MM.1S (cell line): ENCODE data around the gene FADS1.

ENCODE experiments used
- DNase-seq: peaks from one replicate; pipeline ENCODE4 v3.0.0-alpha.2; 2015
- H2AFZ ChIP-seq: fragments of 300-600 bp; sonication (generic); 2 replicates; pipeline ENCODE4 v1.6.0; 2016; ENCODE audit warnings: antibody characterized with exemption, low read length
- H3F3A ChIP-seq: fragments of 300-600 bp; sonication (generic); 2 replicates; pipeline ENCODE4 v1.6.1; 2016; ENCODE audit warnings: mild to moderate bottlenecking, antibody characterized with exemption, low read length, moderate library complexity, mixed read lengths; ENCODE audit not compliant: insufficient read depth
- H3K27ac ChIP-seq: fragments of 300-600 bp; sonication (generic); 2 replicates; pipeline ENCODE4 v1.5.1; 2016; ENCODE audit warnings: mild to moderate bottlenecking, low read length
- H3K27me3 ChIP-seq: fragments of 300-600 bp; sonication (generic); replicated peaks from 2 replicates; pipeline ENCODE4 v1.6.0; 2016; ENCODE audit warnings: low read length; ENCODE audit not compliant: insufficient read depth
- H3K36me3 ChIP-seq: fragments of 300-600 bp; sonication (generic); replicated peaks from 2 replicates; pipeline ENCODE4 v1.6.1; 2016; ENCODE audit warnings: mild to moderate bottlenecking, low read length, mixed read lengths; ENCODE audit not compliant: insufficient read depth
- H3K4me1 ChIP-seq: fragments of 300-600 bp; sonication (generic); 2 replicates; pipeline ENCODE4 v1.6.1; 2016; ENCODE audit warnings: low read length, mixed read lengths
- H3K4me2 ChIP-seq: fragments of 300-600 bp; sonication (generic); 2 replicates; pipeline ENCODE4 v1.6.0; 2016; ENCODE audit warnings: low read depth, low read length
- H3K4me3 ChIP-seq: fragments of 300-600 bp; sonication (generic); 2 replicates; pipeline ENCODE4 v1.5.1; 2016; ENCODE audit warnings: low read length, mixed read lengths
- H3K79me2 ChIP-seq: fragments of 300-600 bp; sonication (generic); 2 replicates; pipeline ENCODE4 v1.6.1; 2016; ENCODE audit warnings: mixed run types, low read length, mixed read lengths
- H3K9ac ChIP-seq: fragments of 300-600 bp; sonication (generic); 2 replicates; pipeline ENCODE4 v1.6.1; 2016; ENCODE audit warnings: low read length, mixed read lengths
- H3K9me2 ChIP-seq: fragments of 300-600 bp; sonication (generic); replicated peaks from 2 replicates; pipeline ENCODE4 v1.6.1; 2016; ENCODE audit warnings: mild to moderate bottlenecking, low read length, mixed read lengths; ENCODE audit not compliant: insufficient read depth
- H3K9me3 ChIP-seq: fragments of 300-600 bp; sonication (generic); replicated peaks from 2 replicates; pipeline ENCODE4 v1.6.1; 2016; ENCODE audit warnings: mild to moderate bottlenecking, low read length, mixed read lengths; ENCODE audit not compliant: insufficient read depth
- H4K20me1 ChIP-seq: fragments of 300-600 bp; sonication (generic); 2 replicates; pipeline ENCODE4 v1.6.1; 2016; ENCODE audit warnings: mild to moderate bottlenecking, low read length, moderate library complexity, mixed read lengths; ENCODE audit not compliant: insufficient read depth
- CTCF ChIP-seq: fragments of 300-600 bp; sonication (generic); IDR thresholded peaks from 2 replicates; pipeline ENCODE4 v1.5.1; 2016; ENCODE audit warnings: antibody characterized with exemption, low read length, mixed read lengths
- EZH2 ChIP-seq: fragments of 300-600 bp; sonication (generic); optimal IDR thresholded peaks from 2 replicates; pipeline ENCODE3; 2017; ENCODE audit warnings: low read depth, mild to moderate bottlenecking, antibody characterized with exemption, low read length, mixed read lengths
- EZH2phosphoT487 ChIP-seq: fragments of 300-600 bp; sonication (generic); IDR thresholded peaks from 2 replicates; pipeline ENCODE4 v1.6.1; 2018; ENCODE audit warnings: antibody characterized with exemption, low read length

FADS1 gene

GRCh38 chr11:61794579-61794978, 22.2 kb downstream of the FADS1 start:
- H3K9me2 ChIP-seq = no peaks in the 10 kb centered on the region
- no peak overlapping the region; the same call in 1 of the 2 replicates for H3K4me2 ChIP-seq
- H3K27ac ChIP-seq = no peak overlapping the region
- DNase-seq = no peak
- no peaks in the 10 kb centered on the region for H3K27me3 ChIP-seq
- H3F3A ChIP-seq = peaks cover 8% of the 10 kb centered on the region; the same call in 1 of the 2 replicates
- H3K4me3 ChIP-seq = no peak overlapping the region
- H3K79me2 ChIP-seq = peaks cover 97% of the 10 kb centered on the region
- no peaks in the 10 kb centered on the region for H3K9me3 ChIP-seq
- peaks cover 7% of the 10 kb centered on the region; the same call in 1 of the 2 replicates for H3K36me3 ChIP-seq
- no peak overlapping the region for H3K9ac ChIP-seq
- H3K4me1 ChIP-seq = no peaks in the 10 kb centered on the region; the same call in 1 of the 2 replicates
- peaks cover 26% of the 10 kb centered on the region for H4K20me1 ChIP-seq
- TF ChIP-seq EZH2 (no peak), CTCF (no peak), EZH2phosphoT487 (no peak)
- no peak overlapping the region for H2AFZ ChIP-seq

- TF ChIP-seq EZH2phosphoT487 (no peak), EZH2 (no peak), CTCF (no peak)
- peak overlapping the region; percentile 96 for H3K4me3 ChIP-seq
- peak overlapping the region; percentile 99 for H3K9ac ChIP-seq
- no peak for DNase-seq
- peaks cover 26% of the 10 kb centered on the region for H4K20me1 ChIP-seq
- no peak overlapping the region for H3K27ac ChIP-seq
- H3K9me3 ChIP-seq = no peaks in the 10 kb centered on the region
- H3K4me1 ChIP-seq = no peaks in the 10 kb centered on the region; the same call in 1 of the 2 replicates
- peaks cover 93% of the 10 kb centered on the region for H3K79me2 ChIP-seq
- peaks cover 8% of the 10 kb centered on the region; the same call in 1 of the 2 replicates for H3F3A ChIP-seq
- H3K36me3 ChIP-seq = peaks cover 7% of the 10 kb centered on the region; the same call in 1 of the 2 replicates
- H3K9me2 ChIP-seq = no peaks in the 10 kb centered on the region
- no peak overlapping the region for H2AFZ ChIP-seq
- peak overlapping the region; percentile 74 for H3K4me2 ChIP-seq
- H3K27me3 ChIP-seq = no peaks in the 10 kb centered on the region
These were observed 23.0 kb downstream of the FADS1 start for GRCh38 chr11:61793829-61794204.

GRCh38 chr11:61793083-61793828, 23.5 kb downstream of the FADS1 start:
- Histone ChIP-seq H3K9ac (peak overlapping the region; percentile 99), H3K79me2 (peaks cover 88% of the 10 kb centered on the region), H3K4me3 (peak overlapping the region; percentile 96), H3K9me2 (no peaks in the 10 kb centered on the region), H4K20me1 (peaks cover 26% of the 10 kb centered on the region), H3F3A (peaks cover 8% of the 10 kb centered on the region; the same call in 1 of the 2 replicates), H3K4me2 (peak overlapping the region; percentile 74), H3K27me3 (no peaks in the 10 kb centered on the region), H3K9me3 (no peaks in the 10 kb centered on the region), H3K27ac (peak overlapping the region; percentile 85), H3K4me1 (no peaks in the 10 kb centered on the region; the same call in 1 of the 2 replicates), H2AFZ (peak overlapping the region; percentile 46), H3K36me3 (peaks cover 7% of the 10 kb centered on the region; the same call in 1 of the 2 replicates)
- DNase-seq = peak; percentile 30
- no peak for TF ChIP-seq CTCF
- no peak for TF ChIP-seq EZH2phosphoT487
- no peak for TF ChIP-seq EZH2
